ENCODE data around the gene TMEM11.
A peak's percentile ranks its signal among the peaks of the same experiment; 100 is the strongest.

TMEM11 gene

GRCh38 chr17:21252289-21252795 is 38.4 kb upstream of the TMEM11 start:
- peak overlapping the region; percentile 23 to 76 (median 67) for H3K4me3 ChIP-seq (ENCODE audit: control insufficient read depth in 1 of 7, extremely low read depth in 1 of 7, insufficient read depth in 4 of 7, low read depth in 2 of 7, low read length in 6 of 7)
- H3K36me3 ChIP-seq (ENCODE audit: control insufficient read depth in 4 of 4, insufficient read depth in 4 of 4, low read length in 3 of 4), result no peaks in the 10 kb centered on the region
- H3K4me1 ChIP-seq (ENCODE audit: control extremely low read depth in 1 of 4, control insufficient read depth in 4 of 4, insufficient read depth in 4 of 4, low read length in 3 of 4), result peaks cover 5 to 13% (median 11%) of the 10 kb centered on the region in 4 experiments
- ChIA-PET POLR2A (interaction anchor here (1.9 kb wide), 1 partner anchor 39 kb away, joined by 7 read pairs; the partner anchor contains the start of gene TMEM11), CTCF (interaction anchor here (1.2 to 1.3 kb wide), 2 partner anchors 13 kb away, joined by 3 read pairs; no protein-coding TSS in a partner anchor)
- DNase-seq, result peak in 1 of 3 donors; percentile 16
- no peaks in the 10 kb centered on the region for H3K9me3 ChIP-seq (ENCODE audit: control extremely low read depth in 1 of 5, control insufficient read depth in 4 of 5, insufficient read depth in 2 of 5, low read depth in 1 of 5, low read length in 4 of 5)
- H3K27ac ChIP-seq (ENCODE audit: insufficient read depth in 1 of 2, low read depth in 1 of 2, low read length in 2 of 2, poor library complexity in 1 of 2, severe bottlenecking in 2 of 2), result no peak overlapping the region
- no peaks in the 10 kb centered on the region for H3K27me3 ChIP-seq (replicated peaks in 2 of 5; ENCODE audit: control insufficient read depth in 4 of 5, insufficient read depth in 5 of 5, low read length in 4 of 5)
- WGBS (ENCODE audit: insufficient coverage), result 40% methylated on average over 12 of the region's 12 CpGs

- WGBS (ENCODE audit: insufficient coverage), result 98% methylated on average over 15 of the region's 15 CpGs
- ChIA-PET POLR2A (no interaction called here), CTCF (interaction anchor here (1.2 to 3.1 kb wide), 3 partner anchors 12 to 14 kb away, joined by 3 to 16 read pairs (median 3); no protein-coding TSS in a partner anchor)
- peaks cover 5 to 13% (median 11%) of the 10 kb centered on the region in 4 experiments for H3K4me1 ChIP-seq (ENCODE audit: control extremely low read depth in 1 of 4, control insufficient read depth in 4 of 4, insufficient read depth in 4 of 4, low read length in 3 of 4)
- no peaks in the 10 kb centered on the region for H3K36me3 ChIP-seq (ENCODE audit: control insufficient read depth in 4 of 4, insufficient read depth in 4 of 4, low read length in 3 of 4)
- H3K27me3 ChIP-seq (replicated peaks in 2 of 5; ENCODE audit: control insufficient read depth in 4 of 5, insufficient read depth in 5 of 5, low read length in 4 of 5), result no peaks in the 10 kb centered on the region
- H3K4me3 ChIP-seq (ENCODE audit: control insufficient read depth in 1 of 7, extremely low read depth in 1 of 7, insufficient read depth in 4 of 7, low read depth in 2 of 7, low read length in 6 of 7), result no peak overlapping the region
- no peak for DNase-seq
- H3K27ac ChIP-seq (ENCODE audit: insufficient read depth in 1 of 2, low read depth in 1 of 2, low read length in 2 of 2, poor library complexity in 1 of 2, severe bottlenecking in 2 of 2), result no peak overlapping the region
- H3K9me3 ChIP-seq (ENCODE audit: control extremely low read depth in 1 of 5, control insufficient read depth in 4 of 5, insufficient read depth in 2 of 5, low read depth in 1 of 5, low read length in 4 of 5), result no peaks in the 10 kb centered on the region
Measured at GRCh38 chr17:21251337-21252010, 37.5 kb upstream of the TMEM11 start.

- Histone ChIP-seq H3K36me3 (ENCODE audit: control insufficient read depth in 4 of 4, insufficient read depth in 4 of 4, low read length in 3 of 4) (no peaks in the 10 kb centered on the region), H3K27ac (ENCODE audit: insufficient read depth in 1 of 2, low read depth in 1 of 2, low read length in 2 of 2, poor library complexity in 1 of 2, severe bottlenecking in 2 of 2) (no peak overlapping the region), H3K27me3 (replicated peaks in 2 of 5; ENCODE audit: control insufficient read depth in 4 of 5, insufficient read depth in 5 of 5, low read length in 4 of 5) (no peaks in the 10 kb centered on the region), H3K4me3 (ENCODE audit: control insufficient read depth in 1 of 7, extremely low read depth in 1 of 7, insufficient read depth in 4 of 7, low read depth in 2 of 7, low read length in 6 of 7) (no peak overlapping the region), H3K9me3 (ENCODE audit: control extremely low read depth in 1 of 5, control insufficient read depth in 4 of 5, insufficient read depth in 2 of 5, low read depth in 1 of 5, low read length in 4 of 5) (no peaks in the 10 kb centered on the region), H3K4me1 (ENCODE audit: control extremely low read depth in 1 of 4, control insufficient read depth in 4 of 4, insufficient read depth in 4 of 4, low read length in 3 of 4) (peaks cover 5 to 13% (median 12%) of the 10 kb centered on the region in 4 experiments)
- CTCF ChIA-PET, result interaction anchor here (1.2 to 3.1 kb wide), 3 partner anchors 11 to 26 kb away, joined by 3 to 16 read pairs (median 3); no protein-coding TSS in a partner anchor
- POLR2A ChIA-PET, result no interaction called here
- DNase-seq, result no peak
- whole genome bisulfite sequencing (ENCODE audit: insufficient coverage), result 93% methylated on average over 4 of the region's 4 CpGs
Measured at GRCh38 chr17:21250854-21251253, 36.9 kb upstream of the TMEM11 start.

GRCh38 chr17:21249920-21250703 is 36.2 kb upstream of the TMEM11 start:
- no peak for DNase-seq

GRCh38 chr17:21249086-21249795 is 35.3 kb upstream of the TMEM11 start:
- DNase-seq, result no peak
- 96% methylated on average over 8 of the region's 12 CpGs for WGBS (ENCODE audit: insufficient coverage)
- no peak overlapping the region for H3K4me3 ChIP-seq (ENCODE audit: control insufficient read depth in 1 of 7, extremely low read depth in 1 of 7, insufficient read depth in 4 of 7, low read depth in 2 of 7, low read length in 6 of 7)
- POLR2A ChIA-PET, result interaction anchor here (0.6 to 0.7 kb wide), 2 partner anchors 20 to 118 kb away, joined by 3 to 4 read pairs; no protein-coding TSS in a partner anchor
- no peaks in the 10 kb centered on the region for H3K27me3 ChIP-seq (replicated peaks in 2 of 5; ENCODE audit: control insufficient read depth in 4 of 5, insufficient read depth in 5 of 5, low read length in 4 of 5)
- no peaks in the 10 kb centered on the region for H3K36me3 ChIP-seq (ENCODE audit: control insufficient read depth in 4 of 4, insufficient read depth in 4 of 4, low read length in 3 of 4)
- peaks cover 5 to 19% (median 14%) of the 10 kb centered on the region in 4 experiments for H3K4me1 ChIP-seq (ENCODE audit: control extremely low read depth in 1 of 4, control insufficient read depth in 4 of 4, insufficient read depth in 4 of 4, low read length in 3 of 4)
- CTCF ChIA-PET, result interaction anchor here (0.9 to 3.1 kb wide), 4 partner anchors 10 to 117 kb away, joined by 3 to 16 read pairs (median 4); no protein-coding TSS in a partner anchor
- H3K27ac ChIP-seq (ENCODE audit: insufficient read depth in 1 of 2, low read depth in 1 of 2, low read length in 2 of 2, poor library complexity in 1 of 2, severe bottlenecking in 2 of 2), result no peak overlapping the region
- H3K9me3 ChIP-seq (ENCODE audit: control extremely low read depth in 1 of 5, control insufficient read depth in 4 of 5, insufficient read depth in 2 of 5, low read depth in 1 of 5, low read length in 4 of 5), result no peaks in the 10 kb centered on the region

More at GRCh38 chr17:21249920-21250703, 36.2 kb upstream of the TMEM11 start:
- H3K4me1 ChIP-seq (ENCODE audit: control extremely low read depth in 1 of 4, control insufficient read depth in 4 of 4, insufficient read depth in 4 of 4, low read length in 3 of 4), result peaks cover 5 to 19% (median 14%) of the 10 kb centered on the region in 4 experiments
- no peaks in the 10 kb centered on the region for H3K27me3 ChIP-seq (replicated peaks in 2 of 5; ENCODE audit: control insufficient read depth in 4 of 5, insufficient read depth in 5 of 5, low read length in 4 of 5)
- POLR2A ChIA-PET, result interaction anchor here (0.7 kb wide), 1 partner anchor 117 kb away, joined by 3 read pairs; no protein-coding TSS in a partner anchor
- no peak overlapping the region for H3K27ac ChIP-seq (ENCODE audit: insufficient read depth in 1 of 2, low read depth in 1 of 2, low read length in 2 of 2, poor library complexity in 1 of 2, severe bottlenecking in 2 of 2)
- H3K9me3 ChIP-seq (ENCODE audit: control extremely low read depth in 1 of 5, control insufficient read depth in 4 of 5, insufficient read depth in 2 of 5, low read depth in 1 of 5, low read length in 4 of 5), result no peaks in the 10 kb centered on the region
- 73% methylated on average over 5 of the region's 7 CpGs for WGBS (ENCODE audit: insufficient coverage)
- H3K4me3 ChIP-seq (ENCODE audit: control insufficient read depth in 1 of 7, extremely low read depth in 1 of 7, insufficient read depth in 4 of 7, low read depth in 2 of 7, low read length in 6 of 7), result no peak overlapping the region
- no peaks in the 10 kb centered on the region for H3K36me3 ChIP-seq (ENCODE audit: control insufficient read depth in 4 of 4, insufficient read depth in 4 of 4, low read length in 3 of 4)
- CTCF ChIA-PET, result interaction anchor here (1.3 to 3.1 kb wide), 4 partner anchors 11 to 37 kb away, joined by 3 to 16 read pairs (median 4); no protein-coding TSS in a partner anchor

- H3K9me3 ChIP-seq (ENCODE audit: control extremely low read depth in 1 of 5, control insufficient read depth in 4 of 5, insufficient read depth in 2 of 5, low read depth in 1 of 5, low read length in 4 of 5), result no peaks in the 10 kb centered on the region
- POLR2A ChIA-PET, result no interaction called here
- 98% methylated on average over 4 of the region's 4 CpGs for WGBS (ENCODE audit: insufficient coverage)
- no peaks in the 10 kb centered on the region for H3K27me3 ChIP-seq (replicated peaks in 2 of 5; ENCODE audit: control insufficient read depth in 4 of 5, insufficient read depth in 5 of 5, low read length in 4 of 5)
- peaks cover under 1 to 14% (median 9%) of the 10 kb centered on the region in 4 experiments for H3K4me1 ChIP-seq (ENCODE audit: control extremely low read depth in 1 of 4, control insufficient read depth in 4 of 4, insufficient read depth in 4 of 4, low read length in 3 of 4)
- no peak for DNase-seq
- H3K4me3 ChIP-seq (ENCODE audit: control insufficient read depth in 1 of 7, extremely low read depth in 1 of 7, insufficient read depth in 4 of 7, low read depth in 2 of 7, low read length in 6 of 7), result no peak overlapping the region
- no peak overlapping the region for H3K27ac ChIP-seq (ENCODE audit: insufficient read depth in 1 of 2, low read depth in 1 of 2, low read length in 2 of 2, poor library complexity in 1 of 2, severe bottlenecking in 2 of 2)
- no peaks in the 10 kb centered on the region for H3K36me3 ChIP-seq (ENCODE audit: control insufficient read depth in 4 of 4, insufficient read depth in 4 of 4, low read length in 3 of 4)
- CTCF ChIA-PET, result interaction anchor here (1.5 to 3.1 kb wide), 2 partner anchors 9 to 32 kb away, joined by 4 to 16 read pairs; no protein-coding TSS in a partner anchor
Measured at GRCh38 chr17:21248500-21248899, 34.5 kb upstream of the TMEM11 start.
